Neural crest cell (in vitro differentiated cells): ENCODE results near the gene PWWP2A. TPM values are rescaled to one million over a fixed set of nuclear protein-coding genes. Genes with fewer than 3 reads are reported as not detected.

Experiments used
- DNase-seq: peaks from one replicate; pipeline ENCODE4 v3.0.0; 2021; ENCODE audit warnings: low read depth, mixed read lengths, low spot score
- H3K27ac Mint-ChIP-seq: one replicate; pipeline ENCODE4 v1.8.0; 2021; ENCODE audit warnings: mild to moderate bottlenecking, mixed read lengths; ENCODE audit not compliant: unreplicated experiment
- H3K27me3 Mint-ChIP-seq: 2 replicates; pipeline ENCODE4 v1.8.0; 2021; ENCODE audit warnings: low read depth, mild to moderate bottlenecking, mixed read lengths
- H3K36me3 Mint-ChIP-seq: 2 replicates; pipeline ENCODE4 v1.8.0; 2021; ENCODE audit warnings: low read depth, mild to moderate bottlenecking, mixed read lengths
- H3K4me1 Mint-ChIP-seq: 2 replicates; pipeline ENCODE4 v1.8.0; 2021; ENCODE audit warnings: mixed read lengths
- H3K4me3 Mint-ChIP-seq: one replicate; pipeline ENCODE4 v1.8.0; 2021; ENCODE audit warnings: mild to moderate bottlenecking, mixed read lengths
- H3K9me3 Mint-ChIP-seq: 2 replicates; pipeline ENCODE4 v1.8.0; 2021; ENCODE audit warnings: mixed read lengths
- CTCF ChIP-seq: fragments of 200-600 bp; sonication (generic); conservative IDR thresholded peaks from 2 replicates; pipeline ENCODE4 v1.5.0; 2021; ENCODE audit warnings: antibody characterized with exemption, mild to moderate bottlenecking
- total RNA-seq: library from RNA; stranded (reverse); gene quantifications from 2 replicates; pipeline ENCODE4 v1.2.1, GENCODE V29; 2021

PWWP2A gene
- total RNA-seq, 1 donor from 2014 or later: 31.6 TPM

- DNase-seq: no peak
- Mint-ChIP-seq H3K4me3 (no peak overlapping the region), H3K4me1 (peaks cover 23% of the 10 kb centered on the region), H3K9me3 (no peaks in the 10 kb centered on the region), H3K36me3 (peaks cover 4% of the 10 kb centered on the region), H3K27ac (no peak overlapping the region), H3K27me3 (no peaks in the 10 kb centered on the region)
- TF ChIP-seq CTCF: no peak
Observed at GRCh38 chr5:160047423-160047822, 71.8 kb downstream of the PWWP2A start.

- Mint-ChIP-seq H3K4me1 (peaks cover 26% of the 10 kb centered on the region), H3K27ac (peak overlapping the region; percentile 47), H3K9me3 (no peaks in the 10 kb centered on the region), H3K36me3 (peaks cover 4% of the 10 kb centered on the region), H3K27me3 (no peaks in the 10 kb centered on the region), H3K4me3 (peak overlapping the region; percentile 3)
- TF ChIP-seq CTCF: no peak
- no peak for DNase-seq
Observed at GRCh38 chr5:160044967-160045366, 74.3 kb downstream of the PWWP2A start.

- Mint-ChIP-seq H3K4me1 (peaks cover 26% of the 10 kb centered on the region), H3K4me3 (no peak overlapping the region), H3K9me3 (no peaks in the 10 kb centered on the region), H3K27ac (peak overlapping the region; percentile 65), H3K27me3 (no peaks in the 10 kb centered on the region), H3K36me3 (peaks cover 4% of the 10 kb centered on the region)
- no peak for TF ChIP-seq CTCF
- DNase-seq: no peak
Observed at GRCh38 chr5:160044391-160044804, 74.9 kb downstream of the PWWP2A start.

GRCh38 chr5:160042671-160043070 lies 76.6 kb downstream of the PWWP2A start:
- H3K36me3 Mint-ChIP-seq: peaks cover 5% of the 10 kb centered on the region
- no peak overlapping the region for H3K4me3 Mint-ChIP-seq
- no peak overlapping the region for H3K27ac Mint-ChIP-seq

More at GRCh38 chr5:160042671-160043070, 76.6 kb downstream of the PWWP2A start:
- no peak for DNase-seq
- Mint-ChIP-seq H3K9me3 (no peaks in the 10 kb centered on the region), H3K4me1 (peaks cover 26% of the 10 kb centered on the region), H3K27me3 (no peaks in the 10 kb centered on the region)
- no peak for TF ChIP-seq CTCF

Other genes starting within 250 kb of the PWWP2A start
- gene ADRA1B, start 203.0 kb downstream of the PWWP2A start, total RNA-seq: 0.19 and 0.32 TPM in 2 replicates
- 48.0 and 49.4 TPM in 2 replicates for gene TTC1, start 110.3 kb downstream of the PWWP2A start, total RNA-seq
- gene FABP6, start 110.1 kb upstream of the PWWP2A start, total RNA-seq: 1.3 and 1.5 TPM in 2 replicates
- 28.7 and 29.7 TPM in 2 replicates for gene CCNJL, start 193.1 kb upstream of the PWWP2A start, total RNA-seq